HG03565 (cell line): Measurements from ENCODE around the gene CNIH4.
A peak's percentile ranks its signal among the peaks of the same experiment; 100 is the strongest.
"Not testable (repeated sequence)": the region's sequence is repeated elsewhere in the genome, so short reads cannot be mapped to it uniquely, and the experiment has no call there.

Experiments
- ATAC-seq: cut with Tn5 transposase; IDR thresholded peaks from one replicate; pipeline ENCODE4 v1.9.1; 2021; ENCODE audit warnings: mild to moderate bottlenecking, moderate library complexity; ENCODE audit not compliant: unreplicated experiment

CNIH4 gene

GRCh38 chr1:224348137-224348536, 8.5 kb upstream of the CNIH4 start:
- ATAC-seq, result no peak

- not testable (repeated sequence) for ATAC-seq
These were observed 7.0 kb upstream of the CNIH4 start for GRCh38 chr1:224349716-224350115.

- not testable (repeated sequence) for ATAC-seq
These were observed 4.1 kb upstream of the CNIH4 start for GRCh38 chr1:224352436-224353085.

- ATAC-seq, result no peak
These were observed 2.4 kb upstream of the CNIH4 start for GRCh38 chr1:224353975-224354925.

DNA sequence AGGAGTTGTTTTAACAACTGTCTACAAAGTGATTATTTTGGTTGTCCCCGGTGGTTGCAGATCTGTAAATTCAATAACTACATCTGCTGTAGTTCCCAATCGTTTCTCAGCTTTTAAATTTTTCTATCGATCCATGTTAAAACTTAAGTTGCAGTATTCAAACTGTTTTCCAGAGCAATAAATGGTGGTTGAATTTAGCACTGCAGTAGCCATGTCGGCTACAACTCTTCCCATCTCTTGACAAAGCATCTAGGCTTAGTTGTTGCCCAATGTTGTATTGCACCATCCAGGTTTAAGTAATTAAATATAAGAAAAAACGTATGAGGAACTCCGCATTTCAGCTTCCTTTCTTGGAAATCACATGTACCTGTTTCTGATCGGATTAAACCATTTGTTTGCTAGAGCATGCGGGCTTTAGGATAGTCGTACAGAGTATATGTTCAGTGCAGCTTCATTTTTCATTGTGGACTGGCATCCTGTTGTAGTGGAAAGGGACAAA, 996 bp downstream of the CNIH4 start:
- ATAC-seq, result no peak

DNA sequence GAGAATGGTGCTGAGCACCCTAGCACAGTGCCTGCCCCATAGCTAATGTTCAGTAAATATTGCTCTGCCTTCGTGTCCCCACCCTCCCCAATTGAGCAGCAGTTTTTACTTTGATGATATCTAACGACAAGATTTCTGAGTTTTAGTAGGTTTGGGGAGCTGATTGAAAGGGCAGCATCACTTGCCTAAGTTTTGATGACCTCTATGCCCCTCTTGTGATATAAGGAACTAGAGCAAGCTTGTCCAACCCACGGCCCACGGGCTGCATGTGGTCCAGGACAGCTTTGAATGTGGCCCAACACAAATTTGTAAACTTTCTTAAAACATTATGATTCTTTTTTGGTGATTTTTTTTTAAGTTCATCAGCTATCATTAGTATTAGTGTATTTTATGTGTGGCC, 1.6 kb downstream of the CNIH4 start:
- ATAC-seq, result no peak

DNA sequence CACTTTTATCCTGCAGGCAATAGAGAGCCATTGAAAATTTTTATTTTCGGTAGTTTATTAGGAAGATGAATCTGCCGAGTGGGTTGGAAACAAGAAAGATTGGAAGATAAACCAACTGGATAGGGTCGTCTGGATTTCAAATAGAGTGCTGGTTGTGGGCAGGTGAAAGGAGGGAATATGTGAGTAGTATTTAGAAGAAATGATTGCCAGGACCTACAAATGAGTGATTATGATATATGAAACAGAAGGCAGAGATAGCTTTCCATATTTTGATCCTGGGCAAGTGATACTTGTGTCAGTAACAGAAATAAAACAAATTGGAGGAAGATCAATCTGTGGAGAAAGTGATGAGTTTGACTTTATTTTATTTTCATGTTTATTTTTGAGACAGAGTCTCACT, 2.5 kb downstream of the CNIH4 start:
- ATAC-seq, result no peak

DNA sequence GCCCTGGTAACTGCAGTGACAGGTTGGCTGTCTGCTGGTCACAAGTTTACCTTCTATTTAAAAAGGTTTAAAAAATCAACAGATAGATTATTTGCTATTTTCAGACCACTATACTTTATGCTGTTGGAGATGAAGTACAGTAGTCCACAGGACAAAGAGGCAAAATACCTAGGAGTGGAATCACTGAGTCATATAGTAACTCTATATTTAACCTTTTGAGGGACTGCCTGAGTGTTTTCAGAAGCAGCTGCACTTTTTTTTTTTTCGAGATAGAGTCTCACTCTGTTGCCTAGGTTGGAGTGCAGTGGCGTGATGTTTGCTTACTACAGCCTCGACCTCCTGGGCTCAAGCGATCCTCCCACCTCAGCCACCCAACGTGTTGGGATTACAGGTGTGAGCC, 11.7 kb downstream of the CNIH4 start:
- peak; percentile 91 for ATAC-seq

DNA sequence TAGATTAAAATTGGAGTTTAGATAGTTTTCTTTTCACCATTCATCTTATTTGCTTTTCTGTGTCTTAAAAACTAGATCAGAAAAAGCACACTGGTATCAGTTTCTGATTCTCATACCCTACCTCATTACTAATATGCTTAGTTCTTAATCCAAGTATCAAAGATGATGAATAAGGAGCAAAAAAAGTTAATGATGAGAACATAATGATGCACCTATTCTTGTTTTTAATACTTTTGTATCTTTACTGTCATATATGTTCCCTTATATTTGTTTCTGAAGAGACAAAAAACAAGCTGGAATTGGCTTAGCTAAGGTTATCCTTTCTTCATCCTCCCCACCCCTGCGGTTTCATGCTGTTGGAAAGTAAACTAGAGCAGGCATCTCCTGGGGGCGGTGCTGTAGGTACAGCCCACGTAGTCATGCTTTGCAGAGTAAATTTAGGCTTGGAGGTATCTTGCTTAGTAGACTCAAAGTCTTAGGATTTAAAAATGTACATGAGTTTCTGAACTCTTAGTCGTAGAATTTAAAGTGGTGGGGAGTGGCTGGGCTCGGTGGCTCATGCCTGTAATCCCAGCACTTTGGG, 16.4 kb downstream of the CNIH4 start:
- no peak for ATAC-seq

DNA sequence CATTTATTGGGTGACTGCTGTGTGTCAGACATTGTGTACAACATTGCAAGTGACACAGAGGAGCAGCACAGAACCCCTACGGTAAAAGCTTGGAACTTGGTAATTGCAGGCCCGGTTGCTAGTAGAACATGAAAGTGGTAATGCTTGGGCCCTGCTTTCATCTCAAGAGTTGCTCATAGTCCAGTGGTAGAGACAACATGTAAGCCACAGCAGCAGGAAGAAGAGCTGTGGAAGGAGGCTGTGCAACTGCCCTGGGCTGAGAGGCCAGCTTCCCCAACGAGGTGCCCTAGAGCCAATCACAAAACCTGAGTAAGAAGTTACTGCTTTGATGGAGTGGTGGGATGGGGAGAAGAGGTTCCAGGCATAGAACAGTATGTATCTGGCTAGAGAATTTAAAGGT, 18.4 kb downstream of the CNIH4 start:
- no peak for ATAC-seq

GRCh38 chr1:224377676-224378006, 21.0 kb downstream of the CNIH4 start:
- peak; percentile 70 for ATAC-seq

DNA sequence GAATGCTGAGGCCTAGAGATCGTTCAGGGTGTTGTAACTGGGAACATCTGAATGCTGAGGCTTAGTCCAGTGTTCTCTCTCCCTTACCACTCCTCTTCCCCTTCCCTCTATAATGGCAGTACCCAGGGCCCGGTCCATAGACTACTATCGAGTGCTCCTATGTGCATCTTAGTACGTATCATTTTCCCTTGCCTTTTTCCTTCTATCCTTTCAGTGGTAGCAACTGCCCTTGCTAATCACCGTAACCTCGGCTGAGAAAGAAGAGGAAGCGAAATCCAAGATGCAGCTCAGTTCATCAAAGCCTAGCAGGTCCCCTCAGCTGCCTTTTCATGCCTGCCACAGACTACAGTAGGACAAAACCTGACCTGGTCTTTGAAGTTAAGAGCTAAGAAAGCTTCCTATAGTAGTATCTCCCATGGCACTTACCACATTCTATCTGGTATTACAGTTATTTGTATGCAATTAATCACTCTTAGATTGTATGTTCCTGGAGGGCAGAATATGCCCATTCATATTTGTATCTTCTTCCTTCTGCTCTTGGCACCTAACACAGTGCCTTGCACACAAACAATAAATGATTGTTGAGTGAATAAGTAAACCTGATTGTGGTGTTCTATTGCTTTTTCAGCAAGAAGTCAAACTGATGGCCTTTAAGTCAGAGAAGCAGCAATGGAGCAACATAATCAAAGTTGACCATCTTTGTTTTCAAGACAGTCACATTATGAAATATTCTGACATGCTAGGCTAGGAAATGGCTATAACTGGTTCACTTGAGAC, 22.4 kb downstream of the CNIH4 start:
- ATAC-seq, result no peak

DNA sequence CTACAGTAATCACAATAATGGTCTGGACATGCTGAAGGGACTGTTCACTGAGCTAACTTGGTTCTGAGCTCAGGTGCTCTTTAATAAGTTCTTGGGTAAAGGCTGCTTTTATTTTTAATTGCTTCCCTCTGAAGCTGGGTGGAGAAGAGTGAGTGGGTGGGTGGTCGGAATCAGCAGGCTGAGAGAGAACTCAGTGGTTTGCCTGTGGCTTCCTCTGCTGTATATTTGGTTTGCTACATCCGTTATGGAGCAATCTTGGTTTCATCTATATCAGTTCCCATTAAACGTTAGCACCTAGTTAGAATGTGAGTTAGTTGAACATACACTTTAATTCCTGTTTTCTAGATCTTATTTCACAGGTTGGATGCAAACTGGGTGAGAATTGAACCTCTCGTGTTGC, 23.3 kb downstream of the CNIH4 start:
- peak; percentile 69 for ATAC-seq

DNA sequence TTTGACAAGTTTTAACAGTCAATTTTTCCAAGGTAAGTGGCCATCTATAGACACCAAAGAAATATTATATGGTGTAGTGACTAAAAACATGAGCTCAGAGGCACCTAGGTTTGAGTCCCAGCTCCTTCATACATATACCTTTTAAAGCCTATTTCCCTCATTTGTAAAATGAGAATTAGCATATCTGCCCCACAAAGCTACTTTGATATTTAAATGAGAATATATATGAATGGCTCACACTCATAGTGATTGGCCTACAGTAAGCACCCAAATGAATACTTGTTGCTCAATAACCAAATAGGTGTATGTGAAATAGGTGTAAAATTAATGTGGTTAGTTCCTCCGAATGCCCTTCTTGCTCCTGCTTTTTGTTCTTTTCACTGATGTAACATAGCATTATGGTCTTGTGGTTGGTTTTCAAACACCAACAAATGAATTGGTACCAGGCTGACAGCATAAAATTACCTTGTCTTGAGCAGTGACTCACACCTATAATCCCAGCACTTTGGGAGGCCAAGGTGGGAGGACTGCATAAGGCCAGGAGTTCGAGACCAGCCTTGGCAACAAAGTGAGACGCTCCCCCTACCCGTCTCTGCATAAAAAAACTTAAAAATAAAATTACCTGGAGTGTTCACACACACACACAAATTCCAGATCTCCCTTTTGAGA, 25.3 kb downstream of the CNIH4 start:
- ATAC-seq, result no peak

- no peak for ATAC-seq
These were observed 26.5 kb downstream of the CNIH4 start for GRCh38 chr1:224383218-224383617.

DNA sequence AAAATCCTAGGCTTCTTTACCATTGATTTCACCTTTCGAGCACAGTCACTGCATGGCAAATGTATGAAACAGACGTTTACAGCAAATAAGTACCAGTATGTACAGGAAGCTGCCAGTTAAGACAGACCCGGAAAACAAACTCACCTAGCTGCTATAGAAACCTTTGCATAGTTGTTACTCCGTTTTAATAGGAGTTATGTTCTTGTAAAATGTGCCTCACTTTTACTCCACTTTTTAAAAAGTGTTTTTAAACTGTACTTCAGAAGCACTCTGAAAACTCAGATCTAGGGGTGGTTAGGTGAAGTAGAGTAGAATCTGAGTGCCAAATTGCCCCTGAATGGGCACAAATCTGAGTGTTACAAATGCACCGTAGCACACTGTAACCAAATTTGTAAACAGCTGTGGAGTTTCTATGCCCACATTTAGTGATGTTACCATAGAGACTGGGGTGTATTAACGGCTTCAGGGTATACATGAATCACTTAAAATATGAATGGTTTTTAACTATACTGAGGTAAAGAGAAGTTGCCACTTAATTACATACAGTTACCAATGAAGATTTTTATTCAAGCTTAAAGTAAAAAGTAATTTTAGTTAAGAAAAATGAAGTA, 30.7 kb downstream of the CNIH4 start:
- ATAC-seq, result no peak

DNA sequence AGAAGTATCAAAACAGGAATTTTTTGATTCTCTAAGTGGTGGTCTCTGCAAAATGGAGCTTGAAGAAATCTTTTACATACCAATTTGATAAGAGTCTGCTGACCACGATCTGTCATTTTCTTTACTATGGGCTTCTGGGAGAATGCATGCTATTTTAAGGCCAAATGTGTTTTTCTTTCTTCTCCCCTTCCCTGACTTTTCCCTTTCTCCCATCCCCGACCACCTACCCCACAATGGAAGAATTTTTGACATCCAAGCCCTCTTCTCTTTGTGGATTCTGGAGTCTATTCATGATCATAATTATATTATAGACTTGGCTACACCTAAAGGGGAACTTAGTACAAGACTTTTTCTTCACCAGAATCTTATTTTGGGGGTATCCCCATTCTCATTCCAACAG, 31.3 kb downstream of the CNIH4 start:
- ATAC-seq, result no peak

- ATAC-seq, result no peak
These were observed 33.8 kb downstream of the CNIH4 start for GRCh38 chr1:224390517-224390916.

GRCh38 chr1:224392411-224393249, 36.0 kb downstream of the CNIH4 start:
- ATAC-seq, result no peak
